ENCODE results near the gene R3HDM2. TPM values are rescaled to one million over a fixed set of nuclear protein-coding genes. Genes with fewer than 3 reads are reported as not detected.
A peak's percentile ranks its signal among the peaks of the same experiment; 100 is the strongest.

The R3HDM2 gene
- total and polyA plus RNA-seq, 4 donors: 7.4 to 28.9 (median 15.1) TPM

DNA sequence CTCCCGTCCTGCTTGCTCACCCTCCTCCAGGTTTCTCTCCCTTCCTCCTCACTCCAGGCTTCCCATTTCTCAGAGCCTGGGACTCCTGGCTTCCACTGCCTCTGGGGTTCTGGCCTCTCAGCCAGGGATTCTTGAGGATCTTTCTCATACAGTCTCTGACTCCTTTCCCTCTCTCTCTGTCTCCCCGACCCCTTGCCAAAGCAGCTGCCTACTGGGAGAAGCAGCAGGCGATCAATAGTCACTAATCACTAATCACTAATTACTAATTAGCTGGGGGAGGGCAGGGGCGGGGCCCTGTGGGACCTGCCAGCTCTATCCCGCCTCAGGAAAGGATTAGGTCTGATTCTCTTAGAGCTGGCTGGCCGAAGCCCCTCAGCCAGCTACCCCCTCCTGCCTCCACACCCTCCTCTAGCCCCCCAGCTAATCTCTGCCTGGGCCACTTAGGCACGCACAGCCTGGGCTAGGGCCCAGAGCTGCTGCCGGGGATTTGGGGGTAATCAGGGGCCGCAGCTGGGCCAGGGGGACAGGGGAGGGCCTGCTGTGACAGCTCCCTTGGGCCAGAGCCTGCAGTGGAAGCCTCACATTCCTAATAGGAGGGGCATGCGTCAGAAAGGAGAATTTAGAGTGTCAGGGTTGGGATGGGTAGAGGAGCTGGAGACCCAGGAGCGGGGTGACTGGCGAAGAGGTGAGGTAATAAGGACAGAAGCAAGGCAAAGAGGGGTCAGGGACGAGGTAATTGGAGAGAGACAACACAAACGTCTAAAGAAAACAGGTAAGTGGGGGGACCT is 211.4 kb downstream of the R3HDM2 start:
- Histone ChIP-seq H3K9me3 (ENCODE audit: control insufficient read depth in 4 of 4, low read length in 3 of 4) (no peaks in the 10 kb centered on the region), H3K4me1 (ENCODE audit: control insufficient read depth in 4 of 4, insufficient read depth in 4 of 4, low read length in 3 of 4) (peaks cover 4 to 23% (median 10%) of the 10 kb centered on the region in 4 donors), H3K4me3 (ENCODE audit: low read depth in 1 of 3, low read length in 3 of 3) (no peak overlapping the region), H3K27ac (ENCODE audit: low read depth in 1 of 2, low read length in 2 of 2) (no peak overlapping the region), H3K36me3 (ENCODE audit: control insufficient read depth in 4 of 4, insufficient read depth in 3 of 4, low read depth in 1 of 4, low read length in 3 of 4) (no peaks in the 10 kb centered on the region), H3K27me3 (ENCODE audit: control insufficient read depth in 4 of 4, insufficient read depth in 4 of 4, low read length in 3 of 4) (peaks cover 0 to 26% (median 18%) of the 10 kb centered on the region in 4 donors), H3K9ac (ENCODE audit: low read depth in 1 of 2, low read length in 2 of 2) (no peak overlapping the region)
- no peak for DNase-seq (ENCODE audit: low spot score)
- 62% methylated on average over 14 of the region's 14 CpGs for WGBS
- no peak for TF ChIP-seq FOXA2 (IDR thresholded peaks at IDR 0.05)
- no peak for TF ChIP-seq NR2F2 (IDR thresholded peaks at IDR 0.05)
- TF ChIP-seq HNF4G (IDR thresholded peaks at IDR 0.05): no peak
- no peak for TF ChIP-seq SP1 (IDR thresholded peaks at IDR 0.05)
- no peak for TF ChIP-seq JUND (IDR thresholded peaks at IDR 0.05)
- no peak for TF ChIP-seq EGR1 (IDR thresholded peaks at IDR 0.05; ENCODE audit: low read depth in 2 of 2)

DNA sequence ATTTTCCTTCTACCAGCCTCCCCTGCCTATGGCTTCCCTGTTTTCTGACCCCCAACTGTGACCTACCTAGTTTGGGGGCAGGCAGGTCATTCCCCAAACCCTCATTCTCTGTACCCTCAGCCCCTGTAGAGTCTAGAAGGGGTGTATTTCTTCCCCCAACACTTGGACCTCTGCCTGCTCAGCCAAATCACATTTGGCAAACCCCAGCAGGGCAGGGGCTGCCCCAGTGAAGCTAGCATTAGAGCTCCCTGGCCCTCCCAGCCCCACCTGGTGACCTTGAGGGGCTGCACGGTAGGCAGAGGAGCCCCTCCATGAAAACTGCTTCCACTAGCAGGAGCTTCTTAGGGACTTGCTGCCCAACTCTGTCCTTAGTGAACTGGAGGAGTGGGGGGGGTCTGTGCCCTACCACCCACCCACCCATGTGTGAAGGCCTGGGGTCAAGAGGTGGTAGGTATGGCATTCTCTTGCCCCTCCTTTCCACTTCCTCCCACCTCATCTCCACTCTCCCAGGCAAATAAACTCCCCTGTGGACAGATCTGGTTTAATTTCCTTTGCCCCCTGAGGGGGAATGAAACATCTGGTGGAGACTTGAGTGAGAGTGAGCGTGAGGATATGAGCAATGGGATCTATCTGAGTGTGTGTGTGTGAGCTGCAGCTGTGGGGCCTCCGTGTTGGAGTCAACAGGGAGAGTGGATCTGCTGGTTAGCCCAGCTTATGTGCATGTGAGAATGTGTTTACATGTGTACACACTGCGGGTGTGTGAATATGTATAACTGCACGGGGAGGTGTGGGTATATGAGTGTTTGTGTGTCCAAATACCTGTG is 212.6 kb downstream of the R3HDM2 start:
- Histone ChIP-seq H3K27me3 (ENCODE audit: control insufficient read depth in 4 of 4, insufficient read depth in 4 of 4, low read length in 3 of 4) (peaks cover 0 to 24% (median 17%) of the 10 kb centered on the region in 4 donors), H3K9me3 (ENCODE audit: control insufficient read depth in 4 of 4, low read length in 3 of 4) (no peaks in the 10 kb centered on the region), H3K4me3 (ENCODE audit: low read depth in 1 of 3, low read length in 3 of 3) (no peak overlapping the region), H3K36me3 (ENCODE audit: control insufficient read depth in 4 of 4, insufficient read depth in 3 of 4, low read depth in 1 of 4, low read length in 3 of 4) (no peaks in the 10 kb centered on the region), H3K4me1 (ENCODE audit: control insufficient read depth in 4 of 4, insufficient read depth in 4 of 4, low read length in 3 of 4) (peaks cover 4 to 23% (median 10%) of the 10 kb centered on the region in 4 donors), H3K9ac (ENCODE audit: low read depth in 1 of 2, low read length in 2 of 2) (no peak overlapping the region), H3K27ac (ENCODE audit: low read depth in 1 of 2, low read length in 2 of 2) (no peak overlapping the region)
- DNase-seq (ENCODE audit: low spot score): no peak
- TF ChIP-seq SP1 (IDR thresholded peaks at IDR 0.05): no peak
- no peak for TF ChIP-seq EGR1 (IDR thresholded peaks at IDR 0.05; ENCODE audit: low read depth in 2 of 2)
- TF ChIP-seq NR2F2 (IDR thresholded peaks at IDR 0.05): no peak
- 75% methylated on average over 5 of the region's 5 CpGs for WGBS

DNA sequence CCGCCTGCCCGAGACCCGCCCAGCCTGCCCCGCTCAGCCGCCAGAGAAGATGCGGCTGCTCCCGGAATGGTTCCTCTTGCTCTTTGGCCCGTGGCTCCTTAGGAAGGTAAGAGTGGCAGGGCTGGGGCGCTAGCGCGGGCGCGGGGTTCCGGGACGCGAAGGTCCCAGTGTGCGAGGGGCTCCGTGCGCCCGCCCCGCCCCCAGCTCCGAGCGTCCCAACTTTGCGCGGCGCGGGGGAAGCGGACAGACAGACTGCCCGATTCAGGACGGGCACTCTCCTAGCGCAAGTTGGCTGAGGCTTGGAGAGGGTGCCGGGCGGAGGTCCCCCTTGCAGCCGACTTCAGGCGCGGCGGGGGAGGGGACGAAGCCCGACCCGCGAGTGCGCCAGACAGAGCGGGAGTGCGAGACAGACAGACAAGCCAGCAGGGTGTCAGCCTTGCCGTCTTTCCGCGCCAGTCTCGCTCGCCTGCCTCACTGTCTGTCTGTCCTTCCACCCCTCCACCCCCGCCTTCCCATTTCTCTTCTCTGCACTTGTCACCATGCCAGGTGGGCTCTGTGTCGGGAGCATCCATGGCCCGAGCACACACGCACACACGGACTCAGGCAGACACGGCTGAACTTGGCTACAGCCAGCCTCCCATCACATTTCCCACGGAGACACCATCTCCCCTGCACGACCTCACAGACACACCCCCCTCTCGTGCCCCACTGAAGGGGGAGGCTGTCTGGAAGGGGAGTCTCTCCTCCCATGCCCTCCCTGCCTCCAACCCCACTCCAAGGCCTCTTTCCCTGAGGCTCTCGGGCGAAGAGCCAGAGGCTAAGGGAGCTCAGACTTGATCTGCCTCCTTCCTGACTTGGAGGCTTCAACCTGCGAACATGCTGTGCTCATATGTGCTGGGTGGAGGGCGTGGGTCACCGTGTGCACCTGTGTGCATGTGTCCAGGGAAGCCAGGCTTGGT is 213.6 kb downstream of the R3HDM2 start:
- peaks cover 4 to 23% (median 10%) of the 10 kb centered on the region in 4 donors for H3K4me1 ChIP-seq (ENCODE audit: control insufficient read depth in 4 of 4, insufficient read depth in 4 of 4, low read length in 3 of 4)
- H3K9me3 ChIP-seq (ENCODE audit: control insufficient read depth in 4 of 4, low read length in 3 of 4): no peaks in the 10 kb centered on the region
- H3K27me3 ChIP-seq (ENCODE audit: control insufficient read depth in 4 of 4, insufficient read depth in 4 of 4, low read length in 3 of 4): peaks cover 0 to 18% (median 16%) of the 10 kb centered on the region in 4 donors
- H3K9ac ChIP-seq (ENCODE audit: low read depth in 1 of 2, low read length in 2 of 2): no peak overlapping the region
- no peak for DNase-seq (ENCODE audit: low spot score)
- peak overlapping the region in 1 of 3 donors; percentile 36 for H3K4me3 ChIP-seq (ENCODE audit: low read depth in 1 of 3, low read length in 3 of 3)
- no peak overlapping the region for H3K27ac ChIP-seq (ENCODE audit: low read depth in 1 of 2, low read length in 2 of 2)
- no peak for TF ChIP-seq TAF1 (conservative IDR thresholded peaks at IDR 0.05)
- TF ChIP-seq, protein P1, sequence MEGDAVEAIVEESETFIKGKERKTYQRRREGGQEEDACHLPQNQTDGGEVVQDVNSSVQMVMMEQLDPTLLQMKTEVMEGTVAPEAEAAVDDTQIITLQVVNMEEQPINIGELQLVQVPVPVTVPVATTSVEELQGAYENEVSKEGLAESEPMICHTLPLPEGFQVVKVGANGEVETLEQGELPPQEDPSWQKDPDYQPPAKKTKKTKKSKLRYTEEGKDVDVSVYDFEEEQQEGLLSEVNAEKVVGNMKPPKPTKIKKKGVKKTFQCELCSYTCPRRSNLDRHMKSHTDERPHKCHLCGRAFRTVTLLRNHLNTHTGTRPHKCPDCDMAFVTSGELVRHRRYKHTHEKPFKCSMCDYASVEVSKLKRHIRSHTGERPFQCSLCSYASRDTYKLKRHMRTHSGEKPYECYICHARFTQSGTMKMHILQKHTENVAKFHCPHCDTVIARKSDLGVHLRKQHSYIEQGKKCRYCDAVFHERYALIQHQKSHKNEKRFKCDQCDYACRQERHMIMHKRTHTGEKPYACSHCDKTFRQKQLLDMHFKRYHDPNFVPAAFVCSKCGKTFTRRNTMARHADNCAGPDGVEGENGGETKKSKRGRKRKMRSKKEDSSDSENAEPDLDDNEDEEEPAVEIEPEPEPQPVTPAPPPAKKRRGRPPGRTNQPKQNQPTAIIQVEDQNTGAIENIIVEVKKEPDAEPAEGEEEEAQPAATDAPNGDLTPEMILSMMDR (IDR thresholded peaks at IDR 0.05; ENCODE audit: low read depth, low read length, missing input control): no peak
- no peak for TF ChIP-seq FOXA1 (IDR thresholded peaks at IDR 0.05)
- TF ChIP-seq, protein P2, sequence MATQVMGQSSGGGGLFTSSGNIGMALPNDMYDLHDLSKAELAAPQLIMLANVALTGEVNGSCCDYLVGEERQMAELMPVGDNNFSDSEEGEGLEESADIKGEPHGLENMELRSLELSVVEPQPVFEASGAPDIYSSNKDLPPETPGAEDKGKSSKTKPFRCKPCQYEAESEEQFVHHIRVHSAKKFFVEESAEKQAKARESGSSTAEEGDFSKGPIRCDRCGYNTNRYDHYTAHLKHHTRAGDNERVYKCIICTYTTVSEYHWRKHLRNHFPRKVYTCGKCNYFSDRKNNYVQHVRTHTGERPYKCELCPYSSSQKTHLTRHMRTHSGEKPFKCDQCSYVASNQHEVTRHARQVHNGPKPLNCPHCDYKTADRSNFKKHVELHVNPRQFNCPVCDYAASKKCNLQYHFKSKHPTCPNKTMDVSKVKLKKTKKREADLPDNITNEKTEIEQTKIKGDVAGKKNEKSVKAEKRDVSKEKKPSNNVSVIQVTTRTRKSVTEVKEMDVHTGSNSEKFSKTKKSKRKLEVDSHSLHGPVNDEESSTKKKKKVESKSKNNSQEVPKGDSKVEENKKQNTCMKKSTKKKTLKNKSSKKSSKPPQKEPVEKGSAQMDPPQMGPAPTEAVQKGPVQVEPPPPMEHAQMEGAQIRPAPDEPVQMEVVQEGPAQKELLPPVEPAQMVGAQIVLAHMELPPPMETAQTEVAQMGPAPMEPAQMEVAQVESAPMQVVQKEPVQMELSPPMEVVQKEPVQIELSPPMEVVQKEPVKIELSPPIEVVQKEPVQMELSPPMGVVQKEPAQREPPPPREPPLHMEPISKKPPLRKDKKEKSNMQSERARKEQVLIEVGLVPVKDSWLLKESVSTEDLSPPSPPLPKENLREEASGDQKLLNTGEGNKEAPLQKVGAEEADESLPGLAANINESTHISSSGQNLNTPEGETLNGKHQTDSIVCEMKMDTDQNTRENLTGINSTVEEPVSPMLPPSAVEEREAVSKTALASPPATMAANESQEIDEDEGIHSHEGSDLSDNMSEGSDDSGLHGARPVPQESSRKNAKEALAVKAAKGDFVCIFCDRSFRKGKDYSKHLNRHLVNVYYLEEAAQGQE (IDR thresholded peaks at IDR 0.05): no peak
- no peak for TF ChIP-seq NR2F2 (IDR thresholded peaks at IDR 0.05)
- TF ChIP-seq HNF4A (conservative IDR thresholded peaks at IDR 0.05): no peak
- TF ChIP-seq GABPA (IDR thresholded peaks at IDR 0.05 in 1 of 2, conservative IDR thresholded peaks at IDR 0.05 in 1 of 2): no peak
- TF ChIP-seq HNF4G (IDR thresholded peaks at IDR 0.05): no peak
- no peak for TF ChIP-seq RAD21 (IDR thresholded peaks at IDR 0.05)
- WGBS: 4% methylated on average over 63 of the region's 63 CpGs
- H3K36me3 ChIP-seq (ENCODE audit: control insufficient read depth in 4 of 4, insufficient read depth in 3 of 4, low read depth in 1 of 4, low read length in 3 of 4): peaks cover 0 to 7% (median under 1%) of the 10 kb centered on the region in 4 donors

Measured in liver (tissue), 9 donors.